ENCODE data around the gene RHOD.
A peak's percentile ranks its signal among the peaks of the same experiment; 100 is the strongest.

The RHOD gene

DNA sequence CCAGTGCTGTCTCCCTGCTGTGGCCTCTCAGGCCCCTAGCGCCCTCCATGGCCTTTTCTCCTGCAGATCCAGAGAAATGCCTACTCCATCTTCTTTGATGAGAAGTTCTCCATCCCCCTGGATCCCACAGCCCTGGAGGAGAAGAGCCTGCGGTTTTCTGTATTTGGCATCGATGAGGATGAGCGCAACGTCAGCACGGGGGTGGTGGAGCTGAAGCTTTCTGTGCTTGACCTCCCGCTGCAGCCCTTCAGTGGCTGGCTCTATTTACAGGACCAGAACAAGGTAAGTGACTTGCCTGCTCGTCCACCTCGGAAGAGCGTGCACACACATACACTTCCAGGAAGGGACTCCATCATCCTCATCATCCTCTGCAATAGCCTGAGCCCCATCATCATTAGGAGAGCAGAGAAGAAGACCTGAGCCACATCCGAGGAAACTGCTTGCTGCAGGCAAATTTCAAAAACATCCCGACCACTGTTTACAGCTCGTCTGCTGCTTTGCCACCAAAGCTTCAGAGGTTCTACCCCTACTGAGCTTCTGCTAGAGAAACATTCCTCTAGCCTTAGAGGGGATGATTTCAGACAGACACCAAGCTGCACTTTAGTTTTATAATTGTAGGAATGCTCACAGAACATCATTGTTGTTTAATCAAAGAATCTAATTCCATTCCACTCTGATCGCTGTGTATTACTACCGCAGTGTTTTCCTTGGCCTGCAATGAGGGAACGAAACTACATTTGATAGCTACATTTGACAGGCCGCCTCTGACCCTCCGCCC lies 12.9 kb upstream of the RHOD start:
- DNase-seq (ENCODE audit: low read depth) = no peak
- no peak overlapping the region for H3K4me3 ChIP-seq (ENCODE audit: control insufficient read depth, low read depth, low read length)
- TF ChIP-seq, protein P1, sequence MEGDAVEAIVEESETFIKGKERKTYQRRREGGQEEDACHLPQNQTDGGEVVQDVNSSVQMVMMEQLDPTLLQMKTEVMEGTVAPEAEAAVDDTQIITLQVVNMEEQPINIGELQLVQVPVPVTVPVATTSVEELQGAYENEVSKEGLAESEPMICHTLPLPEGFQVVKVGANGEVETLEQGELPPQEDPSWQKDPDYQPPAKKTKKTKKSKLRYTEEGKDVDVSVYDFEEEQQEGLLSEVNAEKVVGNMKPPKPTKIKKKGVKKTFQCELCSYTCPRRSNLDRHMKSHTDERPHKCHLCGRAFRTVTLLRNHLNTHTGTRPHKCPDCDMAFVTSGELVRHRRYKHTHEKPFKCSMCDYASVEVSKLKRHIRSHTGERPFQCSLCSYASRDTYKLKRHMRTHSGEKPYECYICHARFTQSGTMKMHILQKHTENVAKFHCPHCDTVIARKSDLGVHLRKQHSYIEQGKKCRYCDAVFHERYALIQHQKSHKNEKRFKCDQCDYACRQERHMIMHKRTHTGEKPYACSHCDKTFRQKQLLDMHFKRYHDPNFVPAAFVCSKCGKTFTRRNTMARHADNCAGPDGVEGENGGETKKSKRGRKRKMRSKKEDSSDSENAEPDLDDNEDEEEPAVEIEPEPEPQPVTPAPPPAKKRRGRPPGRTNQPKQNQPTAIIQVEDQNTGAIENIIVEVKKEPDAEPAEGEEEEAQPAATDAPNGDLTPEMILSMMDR (IDR thresholded peaks at IDR 0.05; ENCODE audit: control insufficient read depth, insufficient read depth, low read depth, low read length, missing control alignments) = no peak

DNA sequence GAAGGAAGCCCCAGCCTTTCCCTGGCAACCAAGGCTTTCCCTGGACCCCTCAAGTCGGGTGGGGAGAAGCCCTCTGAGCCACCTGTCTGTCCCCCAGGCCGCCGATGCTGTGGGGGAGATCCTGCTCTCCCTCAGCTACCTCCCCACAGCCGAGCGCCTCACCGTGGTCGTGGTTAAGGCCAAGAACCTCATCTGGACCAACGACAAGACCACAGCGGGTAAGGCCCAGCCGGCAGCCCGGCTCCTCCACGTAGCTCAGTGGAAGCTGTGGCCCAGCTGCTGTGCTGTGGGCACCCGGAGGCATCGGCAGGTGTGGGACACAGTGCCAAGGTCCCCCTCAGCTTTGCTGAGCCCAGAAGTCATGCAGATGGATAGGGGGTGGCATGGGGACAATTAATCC lies 12.2 kb upstream of the RHOD start:
- no peak overlapping the region for H3K4me3 ChIP-seq (ENCODE audit: control insufficient read depth, low read depth, low read length)
- TF ChIP-seq, protein P1 (IDR thresholded peaks at IDR 0.05; ENCODE audit: control insufficient read depth, insufficient read depth, low read depth, low read length, missing control alignments) = no peak
- no peak for DNase-seq (ENCODE audit: low read depth)

DNA sequence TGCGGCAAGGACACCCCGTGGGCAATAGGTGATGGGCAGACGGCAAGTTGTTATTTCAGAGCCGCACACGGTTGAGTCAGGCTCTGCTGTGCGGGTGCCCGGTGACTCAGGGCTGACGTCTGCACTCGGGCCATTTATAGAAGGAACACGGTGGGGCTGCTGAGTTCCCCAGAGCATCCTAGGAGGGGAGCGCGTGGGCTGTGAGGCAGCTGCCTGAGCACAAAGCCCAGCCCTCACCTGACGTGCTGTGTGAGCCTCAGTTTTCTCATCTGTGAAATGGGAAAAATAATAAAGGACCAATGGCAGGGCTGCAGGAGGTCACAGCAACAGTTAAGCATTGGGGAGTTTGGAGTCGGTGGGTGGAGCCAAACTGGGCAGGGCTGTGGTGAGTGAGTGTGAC lies 11.3 kb upstream of the RHOD start:
- TF ChIP-seq, protein P1 (IDR thresholded peaks at IDR 0.05; ENCODE audit: control insufficient read depth, insufficient read depth, low read depth, low read length, missing control alignments) = peak; percentile 10
- no peak overlapping the region for H3K4me3 ChIP-seq (ENCODE audit: control insufficient read depth, low read depth, low read length)
- peak; percentile 54 for DNase-seq (ENCODE audit: low read depth)

DNA sequence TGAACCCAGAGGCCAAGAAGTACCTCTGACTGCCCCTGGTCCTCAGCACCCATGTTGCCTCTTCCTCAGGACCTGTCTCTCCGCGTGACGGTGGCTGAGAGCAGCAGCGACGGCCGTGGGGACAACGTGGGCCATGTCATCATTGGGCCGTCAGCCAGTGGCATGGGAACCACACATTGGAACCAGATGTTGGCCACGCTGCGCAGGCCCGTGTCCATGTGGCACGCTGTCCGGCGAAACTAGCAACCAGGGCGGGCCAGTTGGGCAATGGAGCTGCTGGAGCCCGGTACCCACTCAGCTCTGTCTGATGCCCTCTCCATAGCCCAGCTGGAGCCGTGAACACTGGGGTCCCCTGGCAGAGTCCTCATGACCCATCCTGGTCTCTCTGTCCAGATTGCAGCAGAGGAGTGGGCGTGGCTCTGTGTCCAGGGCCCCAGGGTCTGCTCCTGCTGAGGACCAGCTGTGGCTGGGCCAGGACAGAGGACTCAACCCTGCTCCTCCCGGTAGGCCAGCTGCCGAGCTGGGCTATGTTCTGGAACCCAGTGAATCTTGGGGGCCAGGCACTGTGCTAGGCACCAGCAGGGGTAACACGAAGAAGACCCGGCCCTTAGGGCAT lies 8.0 kb upstream of the RHOD start:
- DNase-seq (ENCODE audit: low read depth) = no peak

DNA sequence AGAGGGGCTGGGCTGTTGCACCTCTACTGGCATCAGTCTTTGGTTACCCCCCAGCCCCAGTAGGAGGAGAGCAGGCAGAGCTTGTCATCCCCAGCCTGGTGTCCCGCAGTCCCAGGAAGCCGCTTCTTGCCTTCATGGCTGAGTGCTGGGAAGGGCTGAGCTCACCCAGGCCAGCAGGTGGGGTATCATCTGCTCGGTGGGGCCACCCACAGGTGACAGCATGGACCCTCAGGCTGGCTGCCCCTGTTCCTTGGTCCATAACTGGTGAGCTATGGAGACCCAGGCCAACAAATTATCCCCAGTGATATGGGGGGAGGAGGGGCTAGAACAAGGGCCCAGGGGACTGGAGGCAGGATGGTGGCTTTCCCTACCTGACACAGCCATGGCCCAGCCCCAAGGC lies 6.5 kb upstream of the RHOD start:
- TF ChIP-seq, protein P1 (IDR thresholded peaks at IDR 0.05; ENCODE audit: control insufficient read depth, insufficient read depth, low read depth, low read length, missing control alignments) = no peak
- no peak for DNase-seq (ENCODE audit: low read depth)
- no peak overlapping the region for H3K4me3 ChIP-seq (ENCODE audit: control insufficient read depth, low read depth, low read length)

More for the DNA sequence above, 8.0 kb upstream of the RHOD start:
- TF ChIP-seq, protein P1 (IDR thresholded peaks at IDR 0.05; ENCODE audit: control insufficient read depth, insufficient read depth, low read depth, low read length, missing control alignments) = no peak
- H3K4me3 ChIP-seq (ENCODE audit: control insufficient read depth, low read depth, low read length) = no peak overlapping the region

DNA sequence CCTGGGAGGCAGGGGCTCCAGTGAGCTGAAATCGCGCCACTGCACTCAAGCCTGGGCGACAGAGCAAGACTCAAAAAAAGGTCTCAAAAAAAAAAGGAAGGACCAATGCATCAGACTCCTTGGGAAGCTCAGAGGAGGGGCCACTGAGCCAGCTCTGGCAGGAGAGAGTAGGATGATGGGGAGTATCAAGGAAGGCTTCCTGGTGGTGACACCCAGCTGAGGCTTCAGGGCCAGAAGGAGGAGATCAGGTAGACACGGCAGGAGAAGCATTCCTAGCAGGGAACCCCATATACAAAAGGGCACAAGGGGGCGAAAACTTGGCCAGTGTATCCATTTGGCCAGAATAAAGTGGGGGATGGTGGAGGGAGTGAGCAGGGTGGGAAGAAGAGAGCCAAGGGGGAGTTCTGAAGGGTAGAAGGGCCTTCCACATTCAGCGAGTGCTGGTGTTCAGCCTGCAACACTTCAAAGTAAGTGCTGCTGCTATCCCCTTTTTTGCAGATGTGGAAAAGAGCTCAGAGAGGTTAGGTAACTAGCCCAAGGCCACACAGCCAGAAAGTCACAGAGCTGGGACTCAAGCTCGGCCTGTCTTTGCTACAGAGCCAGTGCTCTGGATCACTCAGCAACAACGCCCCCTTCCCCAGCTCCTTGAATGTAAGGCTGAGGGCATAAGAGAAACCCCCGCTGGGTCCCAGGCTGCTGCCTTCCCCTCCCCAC lies 5.3 kb upstream of the RHOD start:
- TF ChIP-seq, protein P1 (IDR thresholded peaks at IDR 0.05; ENCODE audit: control insufficient read depth, insufficient read depth, low read depth, low read length, missing control alignments) = no peak
- no peak for DNase-seq (ENCODE audit: low read depth)

More for the DNA sequence above, 5.3 kb upstream of the RHOD start:
- H3K4me3 ChIP-seq (ENCODE audit: control insufficient read depth, low read depth, low read length) = no peak overlapping the region
